BJ (cell line): ENCODE measurements around the gene LRRC43. TPM values are rescaled to one million over a fixed set of nuclear protein-coding genes. Genes with fewer than 3 reads are reported as not detected.

Experiments
- CTCF ChIA-PET: fragments of 350-600 bp; formaldehyde crosslinking; extraction: SDS; loops from one replicate; lab custom pipeline; 2021; ENCODE audit warnings: antibody characterized with exemption, inconsistent platforms; lab: Yijun Ruan, JAX
- POLR2A ChIA-PET: fragments of 300-600 bp; sonication (Branson Sonifier 250); formaldehyde crosslinking; extraction: SDS; loops from one replicate; lab custom pipeline; 2021; ENCODE audit warnings: antibody characterized with exemption; lab: Charles Lee
- DNase-seq: peaks from one replicate; pipeline ENCODE4 v3.0.0-alpha.2; 2011; ENCODE audit warnings: low read depth
- H3K27me3 ChIP-seq: 2 replicates; pipeline ENCODE4 v1.6.0; 2011; ENCODE audit warnings: low read length; ENCODE audit not compliant: control insufficient read depth, insufficient read depth
- H3K36me3 ChIP-seq: 2 replicates; pipeline ENCODE4 v1.5.1; 2011; ENCODE audit warnings: low read length; ENCODE audit not compliant: control insufficient read depth, insufficient read depth
- H3K4me3 ChIP-seq: 2 replicates; pipeline ENCODE4 v1.5.1; 2011; ENCODE audit warnings: low read depth, mild to moderate bottlenecking, control low read depth, low read length
- CTCF ChIP-seq: IDR thresholded peaks from 2 replicates; pipeline ENCODE4 v1.5.1; 2011; ENCODE audit warnings: low read depth, mild to moderate bottlenecking, control low read depth, inconsistent platforms, low read length, moderate library complexity; ENCODE audit not compliant: insufficient read depth
- polyA plus RNA-seq: library from polyadenylated mRNA; depleted of rRNA; stranded (reverse); fragments of >200 nt; gene quantifications from 2 replicates; pipeline ENCODE4 v1.2.3, GENCODE V29; 2011

LRRC43 gene
- polyA plus RNA-seq, 1 experiment = 1.6 TPM

- no peak for TF ChIP-seq CTCF
- Histone ChIP-seq H3K27me3 (0 out of 2 replicates have a peak, but pooled peaks cover 1% of the 10 kb centered on the region), H3K36me3 (no peaks in the 10 kb centered on the region), H3K4me3 (no peak overlapping the region)
- ChIA-PET POLR2A (no interaction called here), CTCF (no interaction called here)
- no peak for DNase-seq
These were observed 21.2 kb upstream of the LRRC43 start for GRCh38 chr12:122161682-122162081.

GRCh38 chr12:122162976-122163375 is 19.9 kb upstream of the LRRC43 start:
- DNase-seq = no peak
- no peak for TF ChIP-seq CTCF
- H3K4me3 ChIP-seq = no peak overlapping the region
- H3K36me3 ChIP-seq = no peaks in the 10 kb centered on the region
- H3K27me3 ChIP-seq = 0 out of 2 replicates have a peak, but pooled peaks cover 1% of the 10 kb centered on the region
- ChIA-PET POLR2A (no interaction called here), CTCF (no interaction called here)

GRCh38 chr12:122166422-122167349 is 16.2 kb upstream of the LRRC43 start:
- no peak overlapping the region for H3K4me3 ChIP-seq
- CTCF ChIA-PET = interaction anchor here (0.6 to 1.8 kb wide), 4 partner anchors 24 to 261 kb away, joined by 3 to 4 read pairs (median 3); no protein-coding TSS in a partner anchor
- POLR2A ChIA-PET = no interaction called here
- DNase-seq = no peak
- no peak for TF ChIP-seq CTCF
- no peaks in the 10 kb centered on the region for H3K36me3 ChIP-seq
- H3K27me3 ChIP-seq = peaks cover 3% of the 10 kb centered on the region; the same call in 1 of the 2 replicates

GRCh38 chr12:122167356-122167925 is 15.5 kb upstream of the LRRC43 start:
- no peak overlapping the region for H3K4me3 ChIP-seq
- CTCF ChIA-PET = interaction anchor here (1.1 to 1.8 kb wide), 2 partner anchors 23 to 261 kb away, joined by 3 to 4 read pairs; no protein-coding TSS in a partner anchor
- H3K36me3 ChIP-seq = no peaks in the 10 kb centered on the region
- POLR2A ChIA-PET = no interaction called here
- TF ChIP-seq CTCF = no peak
- no peak for DNase-seq
- peaks cover 3% of the 10 kb centered on the region; the same call in 1 of the 2 replicates for H3K27me3 ChIP-seq

GRCh38 chr12:122168492-122168891 is 14.4 kb upstream of the LRRC43 start:
- CTCF ChIA-PET = no interaction called here
- DNase-seq = no peak
- POLR2A ChIA-PET = no interaction called here

More at GRCh38 chr12:122168492-122168891, 14.4 kb upstream of the LRRC43 start:
- peaks cover 4% of the 10 kb centered on the region for H3K27me3 ChIP-seq
- H3K36me3 ChIP-seq = no peaks in the 10 kb centered on the region
- H3K4me3 ChIP-seq = no peak overlapping the region
- TF ChIP-seq CTCF = no peak
